ENCODE measurements around the gene NTSR1. TPM values are rescaled to one million over a fixed set of nuclear protein-coding genes. Genes with fewer than 3 reads are reported as not detected.

NTSR1 gene
- total and polyA plus RNA-seq, 4 donors: 0.03 to 0.33 (median 0.08) TPM; not detected in 1

- TF ChIP-seq, protein P1, sequence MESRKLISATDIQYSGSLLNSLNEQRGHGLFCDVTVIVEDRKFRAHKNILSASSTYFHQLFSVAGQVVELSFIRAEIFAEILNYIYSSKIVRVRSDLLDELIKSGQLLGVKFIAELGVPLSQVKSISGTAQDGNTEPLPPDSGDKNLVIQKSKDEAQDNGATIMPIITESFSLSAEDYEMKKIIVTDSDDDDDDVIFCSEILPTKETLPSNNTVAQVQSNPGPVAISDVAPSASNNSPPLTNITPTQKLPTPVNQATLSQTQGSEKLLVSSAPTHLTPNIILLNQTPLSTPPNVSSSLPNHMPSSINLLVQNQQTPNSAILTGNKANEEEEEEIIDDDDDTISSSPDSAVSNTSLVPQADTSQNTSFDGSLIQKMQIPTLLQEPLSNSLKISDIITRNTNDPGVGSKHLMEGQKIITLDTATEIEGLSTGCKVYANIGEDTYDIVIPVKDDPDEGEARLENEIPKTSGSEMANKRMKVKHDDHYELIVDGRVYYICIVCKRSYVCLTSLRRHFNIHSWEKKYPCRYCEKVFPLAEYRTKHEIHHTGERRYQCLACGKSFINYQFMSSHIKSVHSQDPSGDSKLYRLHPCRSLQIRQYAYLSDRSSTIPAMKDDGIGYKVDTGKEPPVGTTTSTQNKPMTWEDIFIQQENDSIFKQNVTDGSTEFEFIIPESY (IDR thresholded peaks at IDR 0.05): no peak
- no peak for TF ChIP-seq YY1 (IDR thresholded peaks at IDR 0.05)
- TF ChIP-seq RXRA (IDR thresholded peaks at IDR 0.05): no peak
- no peak for TF ChIP-seq EGR1 (IDR thresholded peaks at IDR 0.05; ENCODE audit: low read depth in 2 of 2)
- no peak for TF ChIP-seq JUND (IDR thresholded peaks at IDR 0.05)
These were observed 69.4 kb downstream of the NTSR1 start (continued) for GRCh38 chr20:62778058-62778457.

- Histone ChIP-seq H3K36me3 (ENCODE audit: control insufficient read depth in 4 of 4, insufficient read depth in 3 of 4, low read depth in 1 of 4, low read length in 3 of 4) (no peaks in the 10 kb centered on the region), H3K9ac (ENCODE audit: low read depth in 1 of 2, low read length in 2 of 2) (no peak overlapping the region), H3K9me3 (ENCODE audit: control insufficient read depth in 4 of 4, low read length in 3 of 4) (no peaks in the 10 kb centered on the region), H3K27me3 (ENCODE audit: control insufficient read depth in 4 of 4, insufficient read depth in 4 of 4, low read length in 3 of 4) (no peaks in the 10 kb centered on the region), H3K4me1 (ENCODE audit: control insufficient read depth in 4 of 4, insufficient read depth in 4 of 4, low read length in 3 of 4) (peaks cover 6 to 22% (median 13%) of the 10 kb centered on the region in 4 donors), H3K27ac (ENCODE audit: low read depth in 1 of 2, low read length in 2 of 2) (no peak overlapping the region), H3K4me3 (ENCODE audit: low read depth in 1 of 3, low read length in 3 of 3) (no peak overlapping the region)
- no peak for DNase-seq (ENCODE audit: low spot score)
- WGBS: 78% methylated on average over 24 of the region's 24 CpGs
- TF ChIP-seq HNF4G (IDR thresholded peaks at IDR 0.05) (no peak), GABPA (IDR thresholded peaks at IDR 0.05 in 1 of 2, conservative IDR thresholded peaks at IDR 0.05 in 1 of 2) (no peak), RAD21 (IDR thresholded peaks at IDR 0.05) (no peak), FOXA2 (IDR thresholded peaks at IDR 0.05) (no peak), YY1 (IDR thresholded peaks at IDR 0.05) (no peak), CTCF (IDR thresholded peaks at IDR 0.05; ENCODE audit: low read depth, low read length, missing input control) (no peak), SP1 (IDR thresholded peaks at IDR 0.05) (no peak), TAF1 (conservative IDR thresholded peaks at IDR 0.05) (no peak), RXRA (IDR thresholded peaks at IDR 0.05) (no peak)
- TF ChIP-seq, protein P1 (IDR thresholded peaks at IDR 0.05): no peak
- TF ChIP-seq, protein P2, sequence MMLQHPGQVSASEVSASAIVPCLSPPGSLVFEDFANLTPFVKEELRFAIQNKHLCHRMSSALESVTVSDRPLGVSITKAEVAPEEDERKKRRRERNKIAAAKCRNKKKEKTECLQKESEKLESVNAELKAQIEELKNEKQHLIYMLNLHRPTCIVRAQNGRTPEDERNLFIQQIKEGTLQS (IDR thresholded peaks at IDR 0.05): no peak
These were observed 70.2 kb downstream of the NTSR1 start for GRCh38 chr20:62778601-62779416.

DNA sequence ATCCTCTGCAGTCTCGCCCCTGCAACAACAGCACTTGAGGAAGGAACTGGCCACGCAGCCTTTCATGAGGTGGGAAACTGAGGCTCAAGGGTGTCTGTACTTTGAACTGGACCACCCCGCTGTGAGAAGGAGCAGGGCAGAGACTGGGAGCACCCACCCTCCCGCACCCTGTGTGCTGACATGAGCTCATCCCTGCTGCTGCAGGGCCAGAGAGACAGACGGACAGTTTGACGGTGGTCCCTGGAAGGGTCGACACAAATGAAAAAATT, 70.7 kb downstream of the NTSR1 start:
- no peak overlapping the region for H3K4me3 ChIP-seq (ENCODE audit: low read depth in 1 of 3, low read length in 3 of 3)
- no peaks in the 10 kb centered on the region for H3K27me3 ChIP-seq (ENCODE audit: control insufficient read depth in 4 of 4, insufficient read depth in 4 of 4, low read length in 3 of 4)
- no peaks in the 10 kb centered on the region for H3K9me3 ChIP-seq (ENCODE audit: control insufficient read depth in 4 of 4, low read length in 3 of 4)
- no peak for TF ChIP-seq SP1 (IDR thresholded peaks at IDR 0.05)
- no peak for TF ChIP-seq RAD21 (IDR thresholded peaks at IDR 0.05)
- TF ChIP-seq JUND (IDR thresholded peaks at IDR 0.05): no peak
- TF ChIP-seq HNF4A (conservative IDR thresholded peaks at IDR 0.05): no peak
- TF ChIP-seq CTCF (IDR thresholded peaks at IDR 0.05; ENCODE audit: low read depth, low read length, missing input control): no peak
- TF ChIP-seq, protein P1 (IDR thresholded peaks at IDR 0.05): no peak
- no peak for TF ChIP-seq YY1 (IDR thresholded peaks at IDR 0.05)
- TF ChIP-seq, protein P3, sequence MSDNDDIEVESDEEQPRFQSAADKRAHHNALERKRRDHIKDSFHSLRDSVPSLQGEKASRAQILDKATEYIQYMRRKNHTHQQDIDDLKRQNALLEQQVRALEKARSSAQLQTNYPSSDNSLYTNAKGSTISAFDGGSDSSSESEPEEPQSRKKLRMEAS (IDR thresholded peaks at IDR 0.05): no peak
- TF ChIP-seq TAF1 (conservative IDR thresholded peaks at IDR 0.05): no peak
- no peak for TF ChIP-seq HNF4G (IDR thresholded peaks at IDR 0.05)
- TF ChIP-seq FOXA1 (IDR thresholded peaks at IDR 0.05): no peak
- TF ChIP-seq EGR1 (IDR thresholded peaks at IDR 0.05; ENCODE audit: low read depth in 2 of 2): no peak
- H3K9ac ChIP-seq (ENCODE audit: low read depth in 1 of 2, low read length in 2 of 2): no peak overlapping the region
- no peaks in the 10 kb centered on the region for H3K36me3 ChIP-seq (ENCODE audit: control insufficient read depth in 4 of 4, insufficient read depth in 3 of 4, low read depth in 1 of 4, low read length in 3 of 4)
- DNase-seq (ENCODE audit: low spot score): no peak
- WGBS: 83% methylated on average over 7 of the region's 7 CpGs
- peaks cover 2 to 17% (median 8%) of the 10 kb centered on the region in 4 donors for H3K4me1 ChIP-seq (ENCODE audit: control insufficient read depth in 4 of 4, insufficient read depth in 4 of 4, low read length in 3 of 4)
- H3K27ac ChIP-seq (ENCODE audit: low read depth in 1 of 2, low read length in 2 of 2): no peak overlapping the region
